ENCODE results near the gene PLCB1. TPM values are rescaled to one million over a fixed set of nuclear protein-coding genes. Genes with fewer than 3 reads are reported as not detected.

Gene PLCB1
- total RNA-seq, 1 experiment from 2014 or later = 5.8 TPM

DNA sequence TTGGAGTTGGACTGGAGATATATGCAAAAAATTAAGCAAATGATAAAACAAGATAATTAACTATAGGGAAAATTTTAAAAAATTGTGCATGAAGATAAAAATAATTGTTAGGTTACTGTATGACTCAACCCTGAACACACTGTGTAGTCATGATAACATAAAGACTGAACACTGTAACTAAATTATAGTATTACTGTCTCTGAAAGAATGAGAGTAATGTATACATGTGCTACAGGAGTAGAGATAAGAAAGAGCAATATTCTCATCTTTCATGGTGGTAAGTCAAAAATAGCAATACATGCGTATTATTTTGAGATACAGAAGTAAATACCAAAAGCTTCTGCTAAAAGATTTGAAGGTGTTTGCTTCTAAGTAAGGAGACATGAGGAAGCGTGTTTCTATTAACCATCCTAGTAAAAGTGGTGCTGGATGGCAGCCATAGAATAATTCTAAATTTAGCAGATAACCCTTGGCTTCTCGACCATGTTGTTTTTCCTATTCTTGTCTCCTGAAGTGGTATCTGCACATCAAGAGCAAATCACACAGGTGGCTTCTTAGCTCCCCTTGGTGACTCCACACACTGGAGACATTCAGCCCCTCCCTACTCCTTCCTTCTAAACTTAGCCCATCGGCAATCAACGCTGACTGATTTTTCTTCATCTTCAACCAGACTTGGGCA, 546.2 kb downstream of the PLCB1 start:
- Histone ChIP-seq H3K27me3 (ENCODE audit: control insufficient read depth, insufficient read depth, low read length) (no peaks in the 10 kb centered on the region), H3K4me3 (ENCODE audit: insufficient read depth, low read depth, low read length) (no peak overlapping the region), H3K36me3 (replicated peaks; ENCODE audit: control insufficient read depth, insufficient read depth, low read length) (no peaks in the 10 kb centered on the region)
- DNase-seq = no peak

DNA sequence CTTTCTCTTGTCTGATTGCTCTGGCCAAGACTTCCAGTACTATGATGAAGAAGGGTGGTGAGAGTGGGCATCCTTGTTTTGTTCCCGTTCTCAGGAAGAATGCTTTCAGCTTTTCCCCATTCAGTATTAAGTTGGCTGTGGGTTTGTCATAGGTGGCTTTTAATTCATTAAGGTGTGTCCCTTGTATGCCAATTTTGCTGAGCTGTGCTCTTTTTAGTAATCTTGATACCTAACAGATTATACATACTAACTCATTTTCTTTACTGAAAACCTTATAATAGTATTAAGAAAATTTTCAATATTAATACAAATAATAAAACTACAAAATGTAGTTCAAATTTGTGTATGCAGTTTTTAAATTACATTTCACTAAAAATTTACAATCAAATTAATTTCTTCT, 557.3 kb downstream of the PLCB1 start:
- Histone ChIP-seq H3K27me3 (ENCODE audit: control insufficient read depth, insufficient read depth, low read length) (no peaks in the 10 kb centered on the region), H3K36me3 (replicated peaks; ENCODE audit: control insufficient read depth, insufficient read depth, low read length) (no peaks in the 10 kb centered on the region), H3K4me3 (ENCODE audit: insufficient read depth, low read depth, low read length) (no peak overlapping the region)
- no peak for DNase-seq

DNA sequence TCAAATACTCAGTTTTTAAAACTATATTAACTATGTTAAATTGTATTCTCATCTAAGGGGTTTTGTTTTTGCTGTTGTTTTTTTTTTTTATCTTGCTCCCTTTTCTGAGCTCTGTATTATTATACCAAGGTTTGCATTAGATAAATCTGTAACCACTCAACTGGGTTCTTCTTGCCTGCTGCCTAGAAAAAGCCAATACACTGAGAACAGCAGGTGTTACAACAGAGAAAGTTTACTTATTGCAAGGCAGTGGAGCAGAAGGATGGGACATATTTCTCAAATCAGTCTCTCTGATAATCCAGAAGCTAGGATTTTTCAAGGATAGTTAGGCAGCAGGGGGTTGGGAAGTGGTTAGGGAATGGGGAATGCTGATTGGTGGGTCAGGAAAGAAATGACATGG, 558.0 kb downstream of the PLCB1 start:
- Histone ChIP-seq H3K27me3 (ENCODE audit: control insufficient read depth, insufficient read depth, low read length) (no peaks in the 10 kb centered on the region), H3K36me3 (replicated peaks; ENCODE audit: control insufficient read depth, insufficient read depth, low read length) (no peaks in the 10 kb centered on the region), H3K4me3 (ENCODE audit: insufficient read depth, low read depth, low read length) (no peak overlapping the region)
- no peak for DNase-seq

DNA sequence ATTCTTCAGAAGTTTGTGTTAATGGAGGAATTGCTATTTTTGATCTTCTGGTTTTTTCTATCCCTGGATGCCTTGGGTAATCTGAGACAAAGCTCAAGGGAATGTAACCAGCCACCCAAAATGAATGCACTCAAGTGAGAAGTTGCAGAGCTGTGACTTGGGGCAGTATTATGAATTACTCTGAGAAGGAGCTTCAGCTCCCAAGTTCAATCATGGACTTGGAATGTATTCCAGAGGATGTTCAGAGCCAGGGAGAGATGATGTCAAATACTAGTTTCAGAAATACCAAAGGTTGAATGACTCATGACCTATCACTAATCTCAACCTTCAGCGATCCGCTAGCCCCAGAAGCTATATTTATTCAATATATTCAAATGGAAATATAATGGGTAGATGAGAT, 561.6 kb downstream of the PLCB1 start:
- Histone ChIP-seq H3K36me3 (replicated peaks; ENCODE audit: control insufficient read depth, insufficient read depth, low read length) (no peaks in the 10 kb centered on the region), H3K27me3 (ENCODE audit: control insufficient read depth, insufficient read depth, low read length) (no peaks in the 10 kb centered on the region), H3K4me3 (ENCODE audit: insufficient read depth, low read depth, low read length) (no peak overlapping the region)
- DNase-seq = no peak

DNA sequence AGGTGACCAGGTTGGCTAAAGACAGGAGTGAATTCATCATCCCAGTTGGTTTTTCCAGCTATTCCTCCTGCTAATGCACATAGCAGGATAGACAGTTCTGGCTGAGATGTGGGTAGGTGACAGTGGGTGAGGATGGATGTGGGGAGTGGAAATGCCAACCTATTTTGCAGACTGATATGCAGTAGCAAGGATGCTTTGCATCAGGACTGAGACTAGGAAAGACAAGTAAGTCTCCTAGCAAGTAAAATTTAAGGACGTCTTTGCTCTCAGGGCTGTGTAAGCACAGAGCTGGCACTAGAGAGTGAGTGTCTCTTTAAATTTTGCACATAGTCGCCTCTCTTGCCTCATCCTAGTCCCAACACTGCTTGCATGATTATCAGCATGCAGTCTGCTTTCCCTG, 568.7 kb downstream of the PLCB1 start:
- Histone ChIP-seq H3K36me3 (replicated peaks; ENCODE audit: control insufficient read depth, insufficient read depth, low read length) (no peaks in the 10 kb centered on the region), H3K27me3 (ENCODE audit: control insufficient read depth, insufficient read depth, low read length) (no peaks in the 10 kb centered on the region), H3K4me3 (ENCODE audit: insufficient read depth, low read depth, low read length) (no peak overlapping the region)
- DNase-seq = no peak

DNA sequence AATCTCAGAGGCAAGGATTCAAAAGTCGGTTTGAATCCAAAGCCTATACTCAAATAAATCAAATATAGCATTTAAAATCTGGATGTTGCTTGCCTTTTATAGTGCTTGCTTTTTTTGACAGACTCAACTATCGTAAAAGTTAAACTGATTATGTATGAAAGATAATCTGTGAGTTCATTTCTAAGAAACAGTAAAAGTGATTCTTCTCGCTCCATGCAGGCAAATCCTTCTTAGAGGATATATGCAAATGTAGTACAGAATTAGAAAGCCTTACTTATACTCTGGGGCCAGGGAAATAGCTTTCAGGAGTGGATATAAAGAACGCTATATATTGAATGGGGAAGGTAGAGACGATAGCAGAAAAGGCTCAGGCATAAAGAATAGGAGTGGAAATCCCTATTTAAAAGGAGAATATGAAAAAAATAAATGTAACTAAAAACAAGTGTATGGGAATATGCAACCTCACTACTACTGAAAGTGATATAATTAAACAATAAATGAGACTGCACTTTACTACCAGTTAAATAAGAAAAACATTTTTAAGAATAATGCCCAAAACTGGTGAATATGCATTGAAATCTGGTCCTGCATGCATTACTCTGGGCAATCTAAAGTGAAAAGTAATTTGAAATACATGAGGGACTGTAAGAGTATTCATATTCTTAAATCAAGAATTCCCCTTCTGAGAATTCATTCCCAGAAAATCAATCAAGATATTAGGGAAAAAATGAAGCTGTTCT, 575.1 kb downstream of the PLCB1 start:
- no peak overlapping the region for H3K4me3 ChIP-seq (ENCODE audit: insufficient read depth, low read depth, low read length)
- no peaks in the 10 kb centered on the region for H3K36me3 ChIP-seq (replicated peaks; ENCODE audit: control insufficient read depth, insufficient read depth, low read length)
- no peaks in the 10 kb centered on the region for H3K27me3 ChIP-seq (ENCODE audit: control insufficient read depth, insufficient read depth, low read length)
- no peak for DNase-seq

DNA sequence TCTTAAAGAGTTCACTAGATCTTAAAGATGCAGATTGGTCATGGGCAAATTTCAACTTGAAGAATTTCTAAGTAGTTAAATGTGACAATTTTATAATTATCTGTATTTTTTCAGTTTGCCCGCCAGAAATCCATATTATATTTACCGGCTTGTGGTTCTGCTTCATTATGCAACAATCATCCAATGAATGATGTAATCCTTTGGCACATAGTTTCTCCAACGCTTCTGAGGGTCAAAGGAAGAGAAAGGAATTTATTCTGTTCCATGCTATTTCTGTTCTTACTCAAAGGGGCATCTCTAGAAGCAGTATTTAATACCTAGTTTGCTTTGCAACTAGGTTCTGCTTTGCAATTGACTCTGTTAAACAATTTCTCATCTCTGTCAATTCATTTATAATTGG, 577.6 kb downstream of the PLCB1 start:
- Histone ChIP-seq H3K27me3 (ENCODE audit: control insufficient read depth, insufficient read depth, low read length) (no peaks in the 10 kb centered on the region), H3K36me3 (replicated peaks; ENCODE audit: control insufficient read depth, insufficient read depth, low read length) (no peaks in the 10 kb centered on the region), H3K4me3 (ENCODE audit: insufficient read depth, low read depth, low read length) (no peak overlapping the region)
- no peak for DNase-seq

DNA sequence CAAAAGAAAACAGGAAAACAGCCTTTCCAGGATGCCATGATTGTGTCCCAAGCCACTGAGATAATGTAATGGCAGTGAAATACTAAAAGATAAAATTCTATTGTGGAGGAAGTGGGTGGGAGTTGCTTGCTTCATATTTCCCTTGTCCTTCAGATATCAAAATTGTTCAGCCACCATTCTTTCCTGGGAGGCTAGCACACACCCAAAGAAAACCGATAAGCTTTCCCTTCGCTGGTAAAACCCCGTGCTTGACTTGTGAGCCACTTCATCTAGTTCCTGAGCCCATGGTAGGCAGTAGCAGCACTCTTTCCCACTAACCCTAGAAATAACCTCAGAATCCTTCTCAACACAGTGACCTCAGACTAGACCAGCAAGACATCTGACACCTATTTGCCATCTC, 579.4 kb downstream of the PLCB1 start:
- no peaks in the 10 kb centered on the region for H3K36me3 ChIP-seq (replicated peaks; ENCODE audit: control insufficient read depth, insufficient read depth, low read length)
- no peak for DNase-seq
- no peak overlapping the region for H3K4me3 ChIP-seq (ENCODE audit: insufficient read depth, low read depth, low read length)
- no peaks in the 10 kb centered on the region for H3K27me3 ChIP-seq (ENCODE audit: control insufficient read depth, insufficient read depth, low read length)

DNA sequence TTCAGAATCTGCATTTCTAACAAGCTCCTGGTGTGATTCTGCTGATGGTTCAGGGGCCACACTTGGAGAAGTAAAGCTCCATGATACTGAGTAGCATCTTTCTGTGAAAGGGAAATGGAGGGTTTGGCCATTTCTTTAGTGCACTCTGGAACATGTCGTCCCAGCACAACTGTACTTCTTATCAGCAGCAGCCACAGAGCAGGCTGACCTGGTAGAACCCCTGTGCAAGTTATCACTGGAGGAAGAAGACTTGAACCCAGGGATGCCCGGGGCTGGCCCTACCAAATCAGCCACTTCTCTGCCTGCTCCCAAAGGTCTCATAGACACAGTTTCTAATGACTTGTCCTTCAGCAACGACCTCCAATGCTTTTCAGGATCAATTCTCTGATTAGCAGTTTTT, 582.1 kb downstream of the PLCB1 start:
- no peak for DNase-seq
- no peaks in the 10 kb centered on the region for H3K36me3 ChIP-seq (replicated peaks; ENCODE audit: control insufficient read depth, insufficient read depth, low read length)
- no peaks in the 10 kb centered on the region for H3K27me3 ChIP-seq (ENCODE audit: control insufficient read depth, insufficient read depth, low read length)
- no peak overlapping the region for H3K4me3 ChIP-seq (ENCODE audit: insufficient read depth, low read depth, low read length)

DNA sequence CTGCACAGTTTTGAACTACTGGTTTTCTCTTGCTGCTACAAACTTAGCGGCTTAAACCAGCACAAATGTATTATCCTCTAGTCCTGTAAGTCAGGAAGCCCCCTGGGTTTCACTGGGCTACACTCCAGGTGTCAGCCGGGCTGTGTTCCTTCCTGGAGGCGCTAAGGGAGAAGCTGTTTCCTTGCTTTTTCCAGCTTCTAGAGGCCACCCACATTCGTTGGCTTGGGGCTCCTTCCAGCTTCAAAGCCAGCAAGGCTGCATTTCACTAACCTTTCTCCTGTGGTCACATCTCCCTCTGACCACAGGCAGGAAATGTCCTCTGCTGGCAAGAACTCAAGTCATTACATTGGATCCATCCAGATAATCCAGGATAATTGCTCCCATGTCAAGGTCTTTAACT, 586.2 kb downstream of the PLCB1 start:
- H3K27me3 ChIP-seq (ENCODE audit: control insufficient read depth, insufficient read depth, low read length) = no peaks in the 10 kb centered on the region
- no peak overlapping the region for H3K4me3 ChIP-seq (ENCODE audit: insufficient read depth, low read depth, low read length)
- no peak for DNase-seq
- no peaks in the 10 kb centered on the region for H3K36me3 ChIP-seq (replicated peaks; ENCODE audit: control insufficient read depth, insufficient read depth, low read length)

DNA sequence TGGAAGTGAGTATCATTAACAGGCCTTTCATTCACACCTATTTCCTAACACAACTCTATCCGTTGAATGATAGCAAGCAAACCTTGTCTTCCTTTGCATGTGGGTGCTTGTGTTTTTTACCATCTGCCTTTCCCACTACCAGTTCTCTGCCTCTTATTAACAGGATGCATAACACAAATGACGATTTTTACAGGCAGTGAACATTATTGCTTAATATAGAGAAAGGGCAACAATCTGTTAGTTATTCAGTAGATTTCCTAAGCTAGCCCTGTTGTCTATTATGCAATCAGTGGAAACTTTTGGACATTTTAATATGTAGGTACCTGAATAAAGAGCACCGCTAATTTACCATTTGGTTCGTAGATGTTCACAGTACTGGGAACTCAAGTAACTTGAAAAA, 588.0 kb downstream of the PLCB1 start:
- no peak overlapping the region for H3K4me3 ChIP-seq (ENCODE audit: insufficient read depth, low read depth, low read length)
- no peaks in the 10 kb centered on the region for H3K36me3 ChIP-seq (replicated peaks; ENCODE audit: control insufficient read depth, insufficient read depth, low read length)
- no peak for DNase-seq
- H3K27me3 ChIP-seq (ENCODE audit: control insufficient read depth, insufficient read depth, low read length) = no peaks in the 10 kb centered on the region

DNA sequence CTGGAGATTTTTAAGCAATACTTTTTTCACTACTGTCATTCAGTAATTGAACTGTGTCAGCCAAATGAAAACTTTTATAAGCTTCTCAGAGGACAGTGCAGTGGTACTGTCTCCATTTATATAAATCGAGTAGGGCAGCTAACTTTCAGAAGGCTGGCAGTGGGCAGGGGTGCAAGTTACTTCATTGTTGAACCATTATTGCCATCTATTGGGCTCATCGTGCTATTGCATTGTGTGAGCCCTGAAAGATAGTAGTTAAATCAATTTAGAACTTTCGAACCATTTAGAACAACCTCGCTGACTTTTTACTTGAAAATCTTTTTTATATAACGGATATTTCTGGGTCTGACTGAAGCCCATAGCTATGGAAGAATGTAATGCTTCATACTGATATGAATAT, 589.0 kb downstream of the PLCB1 start:
- peak; percentile 8 for DNase-seq
- no peaks in the 10 kb centered on the region for H3K27me3 ChIP-seq (ENCODE audit: control insufficient read depth, insufficient read depth, low read length)
- H3K4me3 ChIP-seq (ENCODE audit: insufficient read depth, low read depth, low read length) = no peak overlapping the region
- H3K36me3 ChIP-seq (replicated peaks; ENCODE audit: control insufficient read depth, insufficient read depth, low read length) = no peaks in the 10 kb centered on the region

DNA sequence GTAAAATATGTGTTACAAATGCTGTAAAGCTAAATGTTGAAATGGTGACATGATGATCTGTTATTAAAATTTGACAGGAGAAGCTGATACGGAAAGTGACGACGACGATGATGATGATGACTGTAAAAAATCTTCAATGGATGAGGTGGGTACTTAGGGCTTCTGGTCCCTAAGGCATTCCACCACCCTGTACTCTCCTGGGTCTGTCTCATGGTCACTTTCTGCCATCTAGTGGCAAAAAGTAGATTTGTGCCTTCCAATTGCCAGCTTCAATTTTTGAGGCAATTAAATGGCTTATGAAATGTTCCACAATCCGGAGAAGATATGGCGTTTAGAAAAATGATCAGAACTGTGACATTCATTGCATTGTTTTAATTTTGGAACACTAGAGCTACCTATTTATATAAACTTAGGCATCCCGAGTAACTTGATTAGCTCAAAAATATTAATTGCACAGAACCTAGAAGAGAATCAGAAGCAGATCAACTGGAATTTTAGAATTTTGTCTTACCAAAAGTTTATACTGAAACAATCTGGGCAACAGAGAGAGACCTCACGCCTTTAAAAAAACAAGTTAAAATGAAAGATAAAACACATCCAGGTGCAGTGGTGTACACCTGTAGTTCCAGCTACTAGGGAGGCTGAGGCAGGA, 590.3 kb downstream of the PLCB1 start:
- Histone ChIP-seq H3K36me3 (replicated peaks; ENCODE audit: control insufficient read depth, insufficient read depth, low read length) (no peaks in the 10 kb centered on the region), H3K4me3 (ENCODE audit: insufficient read depth, low read depth, low read length) (no peak overlapping the region), H3K27me3 (ENCODE audit: control insufficient read depth, insufficient read depth, low read length) (no peaks in the 10 kb centered on the region)
- peak; percentile 10 for DNase-seq

DNA sequence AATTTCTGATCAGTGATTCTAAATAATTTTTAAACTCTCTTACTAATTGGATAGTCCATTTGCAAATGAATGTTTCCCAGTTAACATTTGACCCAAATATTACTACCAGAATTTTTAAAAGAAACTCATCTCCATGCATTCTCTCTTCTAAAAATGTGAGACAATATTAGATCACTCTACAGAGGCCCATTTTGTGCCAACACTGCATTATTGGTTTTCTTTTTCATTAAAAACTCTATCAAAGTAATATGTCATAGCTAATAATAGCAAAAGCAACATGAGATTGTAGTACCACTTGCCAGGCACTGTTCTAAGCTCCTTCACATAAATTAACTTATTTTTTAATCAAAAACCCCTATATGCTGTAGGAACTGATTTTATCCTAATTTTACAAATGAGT, 591.2 kb downstream of the PLCB1 start:
- Histone ChIP-seq H3K27me3 (ENCODE audit: control insufficient read depth, insufficient read depth, low read length) (no peaks in the 10 kb centered on the region), H3K4me3 (ENCODE audit: insufficient read depth, low read depth, low read length) (no peak overlapping the region), H3K36me3 (replicated peaks; ENCODE audit: control insufficient read depth, insufficient read depth, low read length) (no peaks in the 10 kb centered on the region)
- no peak for DNase-seq

DNA sequence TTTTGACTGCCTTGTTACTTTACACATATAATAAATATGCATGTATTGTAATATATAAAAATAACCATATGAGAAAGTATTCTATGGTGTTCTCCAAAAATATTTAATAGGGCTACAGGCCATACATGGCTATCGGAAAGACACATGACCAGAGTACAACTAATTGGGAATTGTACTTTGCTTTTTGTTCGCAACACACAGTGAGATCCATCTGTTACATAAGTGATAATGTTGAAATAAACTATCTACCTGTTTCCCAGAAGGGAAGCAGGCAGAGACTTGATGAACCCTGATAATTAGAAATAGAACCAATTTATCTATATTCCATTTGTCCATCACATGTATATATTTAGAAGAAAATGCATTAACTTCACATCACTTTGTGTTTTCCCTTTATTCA, 592.8 kb downstream of the PLCB1 start:
- no peak overlapping the region for H3K4me3 ChIP-seq (ENCODE audit: insufficient read depth, low read depth, low read length)
- no peaks in the 10 kb centered on the region for H3K27me3 ChIP-seq (ENCODE audit: control insufficient read depth, insufficient read depth, low read length)
- no peaks in the 10 kb centered on the region for H3K36me3 ChIP-seq (replicated peaks; ENCODE audit: control insufficient read depth, insufficient read depth, low read length)
- DNase-seq = no peak

Data from H7 (cell line).